Measurements from ENCODE around the gene SEC31B.

- no peak for TF ChIP-seq ZFP41 (tag by site-specific recombination; IDR thresholded peaks at IDR 0.05; ENCODE audit: borderline replicate concordance)
- no peak for TF ChIP-seq ZBTB20 (tag by site-specific recombination; IDR thresholded peaks at IDR 0.05)
- TF ChIP-seq PBX3 (CRISPR knock-in tag; IDR thresholded peaks at IDR 0.05) = no peak
Observed at GRCh38 chr10:100566561-100566960, 46.9 kb upstream of the SEC31B start.

All from HEK293 (cell line).